GM18498 (cell line): ENCODE results near the gene PSMC3IP.
"Not testable (repeated sequence)": the region's sequence is repeated elsewhere in the genome, so short reads cannot be mapped to it uniquely, and the experiment has no call there.

ENCODE experiments used
- ATAC-seq: cut with Tn5 transposase; IDR thresholded peaks from one replicate; pipeline ENCODE4 v1.9.1; 2021; ENCODE audit warnings: mild to moderate bottlenecking, moderate library complexity; ENCODE audit not compliant: unreplicated experiment

Gene PSMC3IP

DNA sequence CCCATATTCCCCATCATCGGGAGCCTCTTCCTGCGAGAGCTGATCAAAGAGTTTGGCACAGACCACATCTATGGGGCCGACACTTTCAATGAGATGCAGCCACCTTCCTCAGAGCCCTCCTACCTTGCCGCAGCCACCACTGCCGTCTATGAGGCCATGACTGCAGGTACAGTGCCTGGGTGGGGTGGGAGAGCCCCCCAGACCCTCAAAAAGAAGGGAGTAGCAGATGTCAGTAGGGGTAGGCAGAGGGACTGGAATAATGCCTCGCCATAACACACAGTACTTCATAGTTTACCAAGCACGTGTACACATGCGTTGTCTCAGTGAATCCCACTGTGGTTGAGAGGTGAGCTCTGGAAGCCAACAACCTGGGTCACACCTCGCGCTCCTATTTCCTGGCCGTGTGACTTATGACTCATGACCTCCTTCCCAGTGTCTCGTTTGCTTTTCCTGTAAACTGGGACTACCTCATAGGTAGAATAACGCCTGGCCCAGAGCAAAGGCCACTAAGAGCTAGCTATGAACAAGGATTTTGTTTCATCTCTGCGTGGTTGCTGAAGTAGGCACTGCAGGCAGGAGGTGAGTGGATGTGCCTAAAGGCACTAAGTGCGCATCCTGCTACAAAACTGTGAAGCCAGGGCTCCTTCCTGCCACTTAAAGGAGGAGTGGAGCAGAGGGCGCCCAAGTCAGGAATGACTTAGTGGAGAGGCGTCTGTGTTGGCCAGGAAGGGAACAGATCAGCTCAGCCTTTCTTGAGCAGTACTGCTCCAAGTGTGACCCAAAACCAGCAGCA lies 36.3 kb downstream of the PSMC3IP start:
- no peak for ATAC-seq

DNA sequence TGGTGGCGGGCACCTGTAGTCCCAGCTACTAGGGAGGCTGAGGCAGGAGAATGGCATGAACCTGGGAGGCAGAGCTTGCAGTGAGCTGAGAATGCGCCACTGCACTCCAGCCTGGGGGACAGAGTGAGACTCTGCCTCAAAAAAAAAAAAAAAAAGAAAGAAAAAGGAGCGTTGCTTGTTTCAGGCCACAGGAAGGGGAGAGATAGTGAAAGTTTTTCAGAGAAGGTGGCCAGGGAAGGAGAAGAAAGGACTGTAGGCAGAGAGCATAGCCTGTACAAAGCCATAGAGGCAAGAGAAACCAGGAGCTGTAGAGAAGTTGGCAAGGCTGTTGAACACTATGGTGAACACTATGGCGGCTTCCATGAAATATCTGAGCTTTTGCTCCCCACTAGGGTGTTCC lies 37.0 kb downstream of the PSMC3IP start:
- ATAC-seq: not testable (repeated sequence)

- ATAC-seq: no peak
Observed at GRCh38 chr17:42538482-42538881, 39.0 kb downstream of the PSMC3IP start.

DNA sequence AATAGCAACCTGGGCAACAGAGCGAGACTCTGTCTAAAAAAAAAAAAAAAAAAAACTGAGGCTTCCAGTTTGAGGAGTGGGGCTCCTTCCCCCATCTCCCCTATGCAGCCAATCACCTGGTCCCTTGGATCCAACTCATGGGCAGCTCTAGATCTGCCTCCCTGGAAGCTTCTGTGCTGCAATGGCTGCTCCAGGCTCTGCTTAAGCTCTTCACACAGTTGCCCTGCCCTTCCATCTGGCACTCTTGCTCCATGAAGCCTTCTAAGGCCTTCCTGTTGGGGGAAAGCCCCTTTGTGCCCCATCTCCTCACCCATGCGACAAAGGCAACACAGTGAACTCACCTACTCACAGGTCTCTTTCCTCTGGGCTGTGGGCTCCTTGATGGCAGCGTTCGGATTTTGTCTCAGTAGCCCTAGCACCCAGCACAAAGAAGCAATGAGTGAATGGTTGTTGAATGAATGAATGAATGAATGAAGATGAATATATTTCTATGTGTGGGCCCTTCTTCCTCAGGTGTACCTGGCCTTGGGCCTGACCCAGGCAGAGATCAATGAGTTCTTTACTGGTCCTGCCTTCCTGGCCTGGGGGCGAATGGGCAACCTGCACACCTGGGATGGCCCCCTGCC lies 39.6 kb downstream of the PSMC3IP start:
- no peak for ATAC-seq

DNA sequence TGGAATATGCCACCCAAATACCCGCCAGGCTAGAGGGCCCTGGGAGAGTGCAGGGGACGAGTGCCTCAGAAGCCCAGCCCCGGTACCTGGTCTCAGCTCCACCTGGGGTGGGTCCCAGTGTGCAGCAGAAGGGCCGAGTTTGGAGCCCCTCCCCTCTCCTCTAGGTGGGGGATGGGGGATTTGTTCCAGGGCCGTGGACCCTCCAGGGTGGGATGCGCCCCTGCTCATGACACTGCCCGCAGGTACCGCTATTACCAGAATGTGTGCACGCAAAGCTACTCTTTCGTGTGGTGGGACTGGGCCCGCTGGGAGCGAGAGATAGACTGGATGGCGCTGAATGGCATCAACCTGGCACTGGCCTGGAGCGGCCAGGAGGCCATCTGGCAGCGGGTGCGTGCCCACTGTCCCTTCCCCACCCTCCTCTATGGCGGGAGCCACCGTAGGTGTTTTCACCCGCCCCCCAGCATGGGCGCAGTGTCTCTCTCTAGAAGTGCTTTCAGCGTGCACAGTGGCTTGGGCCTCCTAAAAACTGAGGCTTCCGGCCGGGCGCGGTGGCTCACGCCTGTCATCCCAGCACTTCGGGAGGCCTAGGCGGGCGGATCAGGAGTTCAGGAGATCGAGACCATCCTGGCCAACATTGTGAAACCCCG lies 40.2 kb downstream of the PSMC3IP start:
- no peak for ATAC-seq

DNA sequence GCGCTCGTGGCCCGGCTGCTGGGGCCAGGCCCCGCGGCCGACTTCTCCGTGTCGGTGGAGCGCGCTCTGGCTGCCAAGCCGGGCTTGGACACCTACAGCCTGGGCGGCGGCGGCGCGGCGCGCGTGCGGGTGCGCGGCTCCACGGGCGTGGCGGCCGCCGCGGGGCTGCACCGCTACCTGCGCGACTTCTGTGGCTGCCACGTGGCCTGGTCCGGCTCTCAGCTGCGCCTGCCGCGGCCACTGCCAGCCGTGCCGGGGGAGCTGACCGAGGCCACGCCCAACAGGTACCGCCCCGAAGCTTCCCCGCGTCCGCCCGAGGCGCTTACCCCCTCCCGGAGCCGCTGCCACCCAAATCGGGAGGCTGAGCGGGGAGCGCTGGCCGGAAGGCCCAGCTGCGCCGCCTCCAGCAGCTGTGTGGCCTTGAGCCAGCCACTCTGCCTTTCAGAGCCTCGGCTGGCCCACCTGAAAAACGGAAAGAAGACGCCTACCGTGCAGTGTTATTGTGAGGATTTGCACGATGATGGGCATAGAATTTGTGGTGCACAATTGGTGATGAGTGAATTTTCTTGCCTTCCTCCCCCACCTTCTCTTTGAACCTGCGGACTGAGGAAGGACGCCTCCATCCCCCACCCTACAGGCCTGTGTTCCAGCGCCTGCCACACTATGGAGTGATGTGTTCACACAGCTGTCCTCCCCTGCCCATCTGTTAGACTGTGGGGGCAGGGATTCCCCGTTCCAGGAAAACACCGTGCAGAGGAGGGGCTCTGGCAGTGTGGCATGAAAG lies 41.0 kb downstream of the PSMC3IP start:
- peak; percentile 69 for ATAC-seq

- peak; percentile 90 for ATAC-seq
Observed at GRCh38 chr17:42536048-42536371, 41.5 kb downstream of the PSMC3IP start, which contains the start of gene NAGLU. Gene NAGLU (plus strand): TSS chr17:42536241. CDS start chr17:42536273, 32 bp downstream.

- ATAC-seq: peak; percentile 14
Observed at GRCh38 chr17:42535155-42536047, 42.1 kb downstream of the PSMC3IP start.

GRCh38 chr17:42531455-42532354 lies 45.8 kb downstream of the PSMC3IP start:
- no peak for ATAC-seq

- ATAC-seq: no peak
Observed at GRCh38 chr17:42530952-42531454, 46.5 kb downstream of the PSMC3IP start.

DNA sequence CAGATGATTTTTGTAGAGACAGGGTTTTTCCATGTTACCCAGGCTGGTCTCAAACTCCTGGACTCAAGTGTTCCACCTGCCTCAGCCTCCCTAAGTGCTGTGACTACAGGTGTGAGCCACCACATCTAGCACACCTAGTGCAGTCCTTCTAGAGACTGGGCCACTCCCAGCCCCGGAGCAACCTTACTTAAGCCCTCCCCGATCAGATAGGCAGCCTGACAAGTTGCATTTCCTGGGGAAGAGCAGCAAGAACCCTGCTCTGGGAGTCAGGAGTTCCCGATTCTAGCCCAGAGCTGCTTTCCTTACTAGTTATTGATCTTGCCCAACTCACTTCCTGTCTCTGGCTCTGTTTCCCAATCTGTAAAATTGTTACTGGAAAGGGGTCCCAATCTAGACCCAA lies 48.5 kb downstream of the PSMC3IP start:
- ATAC-seq: no peak

- no peak for ATAC-seq
Observed at GRCh38 chr17:42527932-42528331, 49.6 kb downstream of the PSMC3IP start.

GRCh38 chr17:42526031-42526444 lies 51.5 kb downstream of the PSMC3IP start:
- no peak for ATAC-seq

DNA sequence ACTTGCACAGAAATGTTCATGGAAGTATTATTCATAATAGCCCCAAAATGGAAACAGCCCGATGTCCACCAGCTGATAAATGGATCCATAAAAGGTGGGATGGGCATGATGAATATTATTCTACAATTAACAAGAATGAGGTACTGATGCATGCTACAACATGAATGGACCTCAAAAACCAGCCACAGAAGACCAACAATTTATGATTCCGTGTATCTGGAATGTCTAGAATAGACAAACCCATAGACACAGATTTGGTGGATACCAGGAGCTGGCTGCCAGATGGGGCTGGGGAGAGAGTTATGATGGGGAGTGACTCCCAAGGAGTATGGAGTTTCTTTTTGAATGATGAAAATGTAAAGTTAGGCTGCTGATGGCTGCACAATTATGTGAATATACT lies 52.3 kb downstream of the PSMC3IP start:
- ATAC-seq: no peak

DNA sequence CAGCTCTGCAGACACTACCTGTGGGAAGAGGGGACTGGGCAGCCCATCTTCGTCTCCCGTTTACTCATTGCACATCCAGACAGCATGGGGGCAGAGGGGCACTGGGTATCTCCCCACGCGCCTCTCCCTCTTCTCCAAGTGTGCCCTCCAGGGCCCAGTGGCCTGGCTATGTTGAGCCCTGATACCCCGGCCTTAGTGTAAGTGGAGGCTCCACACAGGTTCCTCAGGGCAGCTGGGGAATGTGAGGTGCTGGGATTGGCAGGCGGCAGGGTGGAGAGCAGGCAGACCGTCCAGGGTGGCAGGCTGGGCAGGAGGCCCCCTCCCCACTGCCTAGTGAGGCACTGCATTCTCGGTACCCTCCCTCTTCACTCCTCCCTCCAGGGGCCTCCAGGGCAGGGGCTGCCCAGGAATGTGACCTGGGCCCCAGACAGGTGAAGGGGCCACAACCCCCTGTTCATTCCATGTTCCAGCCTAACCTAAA lies 54.7 kb downstream of the PSMC3IP start:
- no peak for ATAC-seq
